NCI-H2196 (cell line): Measurements from ENCODE around the gene CARNS1.
"Not testable (repeated sequence)": the region's sequence is repeated elsewhere in the genome, so short reads cannot be mapped to it uniquely, and the experiment has no call there.

ENCODE experiments used
- DNase-seq: peaks from one replicate; lab custom pipeline; 2025; ENCODE audit not compliant: unreplicated experiment; lab: John Stamatoyannopoulos, UW

Gene CARNS1

DNA sequence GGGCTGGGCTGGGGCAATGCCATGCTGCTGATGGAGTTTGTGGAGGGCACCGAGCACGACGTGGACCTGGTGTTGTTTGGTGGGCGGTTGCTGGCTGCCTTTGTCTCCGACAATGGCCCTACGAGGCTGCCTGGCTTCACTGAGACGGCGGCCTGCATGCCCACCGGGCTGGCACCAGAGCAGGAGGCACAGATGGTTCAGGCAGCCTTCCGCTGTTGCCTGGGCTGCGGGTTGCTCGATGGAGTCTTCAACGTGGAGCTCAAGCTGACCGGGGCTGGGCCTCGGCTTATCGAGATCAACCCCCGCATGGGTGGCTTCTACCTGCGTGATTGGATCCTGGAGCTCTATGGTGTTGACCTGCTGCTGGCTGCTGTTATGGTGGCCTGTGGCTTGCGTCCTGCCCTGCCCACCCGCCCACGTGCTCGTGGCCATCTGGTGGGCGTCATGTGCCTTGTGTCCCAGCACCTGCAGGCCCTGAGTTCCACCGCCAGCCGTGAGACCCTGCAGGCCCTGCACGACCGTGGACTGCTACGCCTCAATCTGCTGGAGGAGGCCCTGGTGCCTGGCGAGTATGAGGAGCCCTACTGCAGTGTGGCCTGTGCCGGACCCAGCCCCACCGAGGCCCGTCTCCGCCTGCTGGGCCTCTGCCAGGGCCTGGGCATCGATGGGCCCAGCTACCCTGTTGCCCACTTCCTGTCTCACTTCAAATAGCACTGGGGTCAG lies 8.6 kb downstream of the CARNS1 start:
- DNase-seq: no peak

DNA sequence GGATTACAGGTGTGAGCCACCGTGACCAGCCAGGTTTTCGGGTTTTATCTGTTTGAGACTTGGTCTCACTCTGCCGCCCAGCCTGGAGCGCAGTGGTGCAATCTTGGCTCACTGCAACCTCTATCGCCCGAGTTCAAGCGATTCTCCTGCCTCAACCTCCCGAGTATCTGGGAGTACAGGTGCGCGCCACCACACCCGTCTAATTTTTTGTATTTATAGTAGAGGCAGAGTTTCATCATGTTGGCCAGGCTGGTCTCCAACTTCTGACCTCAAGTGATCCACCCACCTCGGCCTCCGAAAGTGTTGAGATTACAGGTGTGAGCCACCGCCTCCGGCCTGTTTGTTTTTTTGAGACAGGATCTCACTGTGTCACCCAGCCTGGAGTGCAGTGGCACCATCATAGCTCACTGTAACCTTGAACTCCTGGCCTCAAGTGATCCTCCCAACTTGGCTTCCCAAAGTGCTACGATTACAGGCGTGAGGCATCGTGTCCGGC lies 11.9 kb downstream of the CARNS1 start:
- DNase-seq: not testable (repeated sequence)

DNA sequence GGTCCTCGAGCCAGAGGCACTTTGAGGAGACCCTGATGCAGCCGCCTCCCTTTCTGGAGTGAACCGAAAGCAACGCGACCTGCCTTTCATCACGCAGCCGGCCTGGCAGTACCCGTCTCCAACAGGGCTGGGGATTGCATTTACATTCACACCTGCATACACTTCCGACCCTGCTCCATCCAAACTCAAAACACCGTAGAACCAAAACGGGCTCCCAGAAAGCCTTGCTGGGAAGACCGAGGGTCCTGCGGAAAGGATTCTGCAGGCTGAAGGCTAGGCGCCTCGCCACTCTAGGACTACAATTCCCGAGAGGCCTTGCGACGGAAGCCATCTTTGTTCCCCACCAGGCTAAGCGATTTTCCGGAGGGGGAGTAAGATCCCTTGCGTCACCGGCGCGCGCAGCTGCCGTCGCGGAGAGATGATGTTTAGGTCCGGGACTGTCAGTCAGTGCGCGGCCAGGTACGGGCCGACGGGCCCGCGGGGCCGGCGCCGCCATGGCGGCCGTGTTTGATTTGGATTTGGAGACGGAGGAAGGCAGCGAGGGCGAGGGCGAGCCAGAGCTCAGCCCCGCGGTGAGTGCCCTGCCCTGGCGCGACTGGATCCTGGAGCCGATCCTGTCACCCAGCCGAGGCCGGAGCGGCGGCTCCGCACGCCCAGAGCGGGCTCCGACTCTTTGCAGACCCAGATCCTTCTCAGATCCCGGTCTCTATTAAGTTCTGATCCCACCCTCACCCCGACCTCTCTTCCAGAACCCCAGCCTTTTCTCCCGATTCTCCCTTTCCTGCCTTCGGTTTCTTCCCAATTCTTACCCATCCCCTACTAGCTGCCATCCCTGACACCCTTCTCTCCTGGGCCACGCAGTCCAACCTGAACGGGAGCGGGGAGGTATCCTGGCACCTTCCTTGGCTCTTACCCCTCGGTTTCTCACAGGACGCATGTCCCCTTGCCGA lies 12.8 kb downstream of the CARNS1 start, which contains the start of gene RPS6KB2:
RPS6KB2 (plus strand) TSS at position 443 of the 950 bp plus-strand sequence; CDS start at position 495, 52 bp downstream.
- DNase-seq: peak; percentile 96

DNA sequence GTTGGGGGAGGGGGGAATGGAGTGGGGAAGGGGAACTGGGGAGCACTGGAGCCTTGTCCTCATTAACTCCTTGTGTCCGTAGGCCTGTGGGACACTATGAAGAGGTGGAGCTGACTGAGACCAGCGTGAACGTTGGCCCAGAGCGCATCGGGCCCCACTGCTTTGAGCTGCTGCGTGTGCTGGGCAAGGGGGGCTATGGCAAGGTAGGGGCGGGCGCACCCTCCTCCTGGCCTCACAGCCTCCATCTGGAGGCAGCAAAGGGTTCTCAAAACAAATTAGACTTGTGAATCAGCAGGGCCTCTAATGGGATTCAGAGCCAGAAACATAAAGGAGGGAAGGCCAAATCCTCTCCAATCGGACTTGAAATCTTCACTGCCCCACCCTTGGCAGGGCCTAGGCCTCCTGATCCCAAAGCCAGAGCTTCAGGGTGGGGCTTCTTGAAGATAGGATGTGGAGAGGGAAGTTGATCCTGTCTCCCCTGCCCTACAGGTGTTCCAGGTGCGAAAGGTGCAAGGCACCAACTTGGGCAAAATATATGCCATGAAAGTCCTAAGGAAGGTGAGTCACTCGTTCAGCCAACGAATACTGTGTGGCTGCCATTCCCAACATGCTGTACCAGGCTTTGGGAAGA lies 13.7 kb downstream of the CARNS1 start:
- no peak for DNase-seq

DNA sequence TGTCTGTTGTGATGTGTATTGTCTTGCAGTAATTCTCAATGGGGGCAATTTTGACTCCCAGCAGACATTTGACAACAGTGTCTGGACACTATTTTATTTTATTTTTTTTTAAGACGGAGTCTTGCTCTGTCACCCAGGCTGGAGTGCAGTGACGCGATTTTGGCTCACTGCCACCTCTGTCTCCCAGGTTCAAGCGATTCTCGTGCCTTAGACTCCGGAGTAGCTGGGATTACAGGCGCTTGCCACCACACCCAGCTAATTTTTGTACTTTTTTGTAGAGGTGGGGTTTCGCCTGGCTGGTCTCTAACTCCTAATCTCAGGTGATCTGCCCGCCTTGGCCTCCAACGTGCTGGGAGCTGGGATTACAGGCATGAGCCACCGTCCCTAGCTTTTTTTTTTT lies 14.2 kb downstream of the CARNS1 start:
- no peak for DNase-seq

DNA sequence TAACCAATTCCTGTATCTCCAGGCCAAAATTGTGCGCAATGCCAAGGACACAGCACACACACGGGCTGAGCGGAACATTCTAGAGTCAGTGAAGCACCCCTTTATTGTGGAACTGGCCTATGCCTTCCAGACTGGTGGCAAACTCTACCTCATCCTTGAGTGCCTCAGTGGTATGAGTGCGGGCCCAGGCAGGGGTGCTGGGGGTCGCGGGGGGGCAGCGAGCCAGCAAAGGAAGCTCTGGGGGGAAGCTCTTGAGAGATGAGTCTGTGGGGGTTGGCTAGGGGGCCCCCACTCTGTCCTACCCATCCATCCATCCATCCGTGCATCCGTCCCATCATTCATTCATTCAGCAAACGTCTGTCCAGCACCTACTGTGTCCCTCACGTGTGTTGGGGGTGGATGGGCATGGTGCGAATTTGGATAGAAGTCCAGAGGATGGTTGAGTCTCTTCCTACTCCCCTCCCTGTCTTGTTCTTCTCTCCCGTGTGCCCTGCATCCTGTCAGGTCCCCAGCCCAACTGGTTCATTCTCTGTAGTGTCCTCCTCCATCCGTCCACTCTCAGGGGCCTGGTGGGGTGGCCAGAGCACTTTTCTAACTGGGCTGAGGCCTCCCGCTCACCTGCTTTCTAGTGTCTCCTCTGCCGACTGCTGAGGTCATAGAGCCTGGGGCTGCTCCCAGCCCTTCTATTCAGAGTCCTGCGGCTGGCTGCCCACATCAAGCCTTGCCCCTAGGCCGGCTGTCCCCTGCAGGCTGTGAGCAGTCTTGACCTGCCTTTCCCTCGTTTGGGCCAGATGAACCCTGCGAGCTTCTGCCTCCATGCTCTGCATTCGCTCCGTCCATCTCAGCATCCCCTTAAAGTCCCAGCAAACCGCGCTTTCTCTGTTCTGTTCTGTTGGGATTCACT lies 16.1 kb downstream of the CARNS1 start:
- DNase-seq: no peak

DNA sequence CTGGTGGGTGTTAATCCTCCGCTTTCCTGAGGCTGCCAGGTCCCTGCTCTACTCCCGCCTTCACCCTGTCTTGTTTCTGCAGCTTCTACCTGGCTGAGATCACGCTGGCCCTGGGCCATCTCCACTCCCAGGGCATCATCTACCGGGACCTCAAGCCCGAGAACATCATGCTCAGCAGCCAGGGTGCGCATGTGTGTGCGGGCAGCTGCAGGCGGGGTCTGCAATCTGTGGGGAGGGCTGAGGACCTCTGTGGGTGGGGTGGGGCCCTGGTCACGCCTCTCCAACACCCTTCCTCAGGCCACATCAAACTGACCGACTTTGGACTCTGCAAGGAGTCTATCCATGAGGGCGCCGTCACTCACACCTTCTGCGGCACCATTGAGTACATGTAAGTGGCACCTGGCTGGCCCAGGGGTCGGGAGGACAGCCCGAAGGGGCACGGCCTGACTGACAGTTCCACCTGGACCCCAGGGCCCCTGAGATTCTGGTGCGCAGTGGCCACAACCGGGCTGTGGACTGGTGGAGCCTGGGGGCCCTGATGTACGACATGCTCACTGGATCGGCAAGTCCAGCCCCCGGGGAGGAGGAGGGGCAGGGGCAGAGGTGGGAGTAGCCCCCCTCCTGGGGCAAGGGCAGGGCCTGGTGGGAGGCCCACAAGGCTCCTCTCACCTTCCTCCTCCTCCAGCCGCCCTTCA lies 17.3 kb downstream of the CARNS1 start:
- DNase-seq: no peak

DNA sequence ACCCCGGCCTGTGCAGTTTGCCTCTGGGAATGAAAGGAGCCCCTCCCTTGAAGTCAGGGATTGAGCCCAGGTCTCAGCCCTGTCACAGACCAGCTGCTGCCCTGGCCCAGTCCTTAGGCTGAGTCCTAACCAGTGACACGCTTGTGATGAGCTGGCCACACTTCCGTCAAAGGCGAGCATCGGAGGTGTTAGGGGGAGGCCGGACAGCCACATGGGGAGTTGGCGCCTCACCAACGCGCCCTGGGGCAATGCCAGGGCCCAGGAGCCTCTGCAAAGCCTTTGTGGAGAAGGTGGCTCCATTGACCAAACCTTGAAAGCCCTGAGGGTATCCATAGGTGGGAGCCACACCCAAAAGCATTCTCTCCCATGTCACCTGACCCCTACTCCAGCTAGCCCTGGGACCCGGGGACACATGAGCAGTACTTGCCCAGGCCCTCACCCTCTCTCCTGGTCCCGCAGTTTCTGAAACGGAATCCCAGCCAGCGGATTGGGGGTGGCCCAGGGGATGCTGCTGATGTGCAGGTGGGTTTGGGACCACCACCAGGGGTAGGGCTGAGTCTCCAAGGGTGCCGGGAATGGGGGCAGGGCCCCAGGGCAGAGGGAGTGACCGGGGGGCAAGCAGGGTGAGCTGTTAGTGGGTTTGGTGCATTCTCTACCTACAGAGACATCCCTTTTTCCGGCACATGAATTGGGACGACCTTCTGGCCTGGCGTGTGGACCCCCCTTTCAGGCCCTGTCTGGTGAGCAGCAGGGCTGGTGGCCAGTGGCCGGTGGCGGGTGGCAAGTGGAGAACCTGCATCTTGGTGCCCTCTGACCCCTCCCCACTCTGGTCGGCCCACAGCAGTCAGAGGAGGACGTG lies 18.3 kb downstream of the CARNS1 start:
- no peak for DNase-seq

DNA sequence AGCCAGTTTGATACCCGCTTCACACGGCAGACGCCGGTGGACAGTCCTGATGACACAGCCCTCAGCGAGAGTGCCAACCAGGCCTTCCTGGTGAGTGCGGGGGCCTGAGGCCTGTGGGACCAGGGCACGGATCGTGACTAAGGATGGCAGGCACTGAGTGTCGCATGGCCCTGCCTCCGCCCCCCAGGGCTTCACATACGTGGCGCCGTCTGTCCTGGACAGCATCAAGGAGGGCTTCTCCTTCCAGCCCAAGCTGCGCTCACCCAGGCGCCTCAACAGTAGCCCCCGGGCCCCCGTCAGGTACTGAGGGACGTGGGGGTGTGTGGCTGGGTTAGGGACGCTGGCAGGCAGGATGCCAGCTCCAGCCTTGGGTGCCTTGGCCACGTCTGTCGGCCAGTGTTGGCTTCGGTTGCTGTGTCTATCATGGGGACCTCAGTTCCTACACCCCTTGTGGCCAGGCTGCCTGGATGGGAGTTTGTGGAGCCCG lies 19.0 kb downstream of the CARNS1 start:
- DNase-seq: no peak

DNA sequence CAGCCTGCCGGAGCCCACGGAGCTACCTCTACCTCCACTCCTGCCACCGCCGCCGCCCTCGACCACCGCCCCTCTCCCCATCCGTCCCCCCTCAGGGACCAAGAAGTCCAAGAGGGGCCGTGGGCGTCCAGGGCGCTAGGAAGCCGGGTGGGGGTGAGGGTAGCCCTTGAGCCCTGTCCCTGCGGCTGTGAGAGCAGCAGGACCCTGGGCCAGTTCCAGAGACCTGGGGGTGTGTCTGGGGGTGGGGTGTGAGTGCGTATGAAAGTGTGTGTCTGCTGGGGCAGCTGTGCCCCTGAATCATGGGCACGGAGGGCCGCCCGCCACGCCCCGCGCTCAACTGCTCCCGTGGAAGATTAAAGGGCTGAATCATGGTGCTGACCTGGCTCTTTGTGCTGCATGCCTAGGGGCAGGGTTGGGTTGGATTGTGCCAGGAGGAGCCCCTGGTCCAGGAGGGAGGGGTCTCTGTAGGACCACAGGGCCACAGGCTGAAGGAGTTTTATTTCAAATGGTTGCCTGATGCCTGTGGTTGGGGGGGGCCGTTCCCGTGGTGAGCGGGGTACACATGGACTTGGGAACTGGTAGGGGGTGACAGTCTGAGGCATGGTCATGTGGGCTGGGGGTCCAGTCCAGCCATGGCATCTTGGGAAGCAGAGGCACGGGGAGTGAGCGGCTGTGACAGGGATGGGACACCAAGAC lies 19.7 kb downstream of the CARNS1 start:
- no peak for DNase-seq

DNA sequence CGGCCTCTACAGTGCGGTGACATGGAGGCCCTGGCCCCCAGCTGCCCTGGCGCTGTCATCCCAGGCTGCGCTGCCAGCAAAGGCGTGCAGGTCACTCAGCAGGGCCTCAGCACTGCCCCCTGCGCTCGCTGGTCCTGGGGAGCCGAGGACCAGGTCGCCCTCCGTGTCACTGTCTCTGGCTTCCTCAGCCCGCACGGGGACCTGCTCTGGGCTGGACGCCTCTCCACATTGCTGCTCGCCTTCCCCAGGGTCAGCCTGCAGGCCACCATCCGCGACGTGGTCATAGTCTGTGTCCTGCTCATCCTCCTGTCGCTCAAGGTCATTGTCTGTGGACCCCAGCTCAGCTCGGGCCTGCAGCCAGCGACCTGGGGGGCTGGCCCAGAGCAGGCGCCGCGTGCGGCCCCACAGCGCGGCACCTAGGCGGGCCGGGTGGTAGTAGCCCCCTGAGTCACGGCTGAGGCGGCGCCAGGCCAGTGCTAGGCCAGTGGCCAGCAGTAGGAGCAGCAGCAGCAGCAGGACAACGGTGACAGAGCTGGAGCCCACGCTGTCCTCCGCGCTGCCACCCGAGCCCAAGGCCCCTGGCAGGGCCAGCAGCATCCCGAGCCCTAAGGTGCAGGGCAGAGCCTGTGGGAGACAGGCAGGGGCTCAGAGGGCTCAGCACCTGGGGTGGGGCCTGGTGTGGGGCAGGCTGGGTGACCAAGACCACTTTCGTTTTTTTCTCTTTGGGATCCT lies 20.4 kb downstream of the CARNS1 start:
- DNase-seq: no peak

DNA sequence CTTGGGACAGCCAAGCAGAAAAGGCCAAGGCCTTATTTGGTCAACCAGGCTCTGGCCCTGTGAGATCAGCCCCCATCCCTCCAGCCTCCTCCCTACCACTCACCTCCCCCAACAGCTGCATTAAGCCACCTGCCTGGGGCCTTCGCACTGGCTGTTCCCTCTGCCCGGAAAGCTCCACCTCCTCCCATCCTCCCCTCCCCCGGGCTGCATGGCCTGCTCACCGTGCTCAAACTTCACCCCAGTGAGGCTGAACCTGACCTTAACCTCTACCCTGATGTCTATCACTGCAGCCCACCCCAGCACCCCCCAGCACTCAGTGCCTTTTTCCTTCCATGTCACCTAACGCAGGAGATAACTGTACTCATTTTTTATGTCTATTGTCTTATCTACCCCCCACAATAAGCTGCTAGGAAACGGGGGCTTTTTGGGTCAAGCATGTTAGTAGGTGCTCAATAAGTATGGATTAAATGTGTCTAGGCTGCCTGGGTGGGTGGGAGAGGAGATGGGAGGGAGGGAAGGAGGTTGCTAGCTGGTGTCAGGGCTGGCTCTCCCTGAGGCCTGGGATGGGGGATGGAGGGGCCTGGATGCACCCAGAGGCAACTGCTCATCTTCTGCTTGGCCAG lies 21.1 kb downstream of the CARNS1 start:
- DNase-seq: no peak

DNA sequence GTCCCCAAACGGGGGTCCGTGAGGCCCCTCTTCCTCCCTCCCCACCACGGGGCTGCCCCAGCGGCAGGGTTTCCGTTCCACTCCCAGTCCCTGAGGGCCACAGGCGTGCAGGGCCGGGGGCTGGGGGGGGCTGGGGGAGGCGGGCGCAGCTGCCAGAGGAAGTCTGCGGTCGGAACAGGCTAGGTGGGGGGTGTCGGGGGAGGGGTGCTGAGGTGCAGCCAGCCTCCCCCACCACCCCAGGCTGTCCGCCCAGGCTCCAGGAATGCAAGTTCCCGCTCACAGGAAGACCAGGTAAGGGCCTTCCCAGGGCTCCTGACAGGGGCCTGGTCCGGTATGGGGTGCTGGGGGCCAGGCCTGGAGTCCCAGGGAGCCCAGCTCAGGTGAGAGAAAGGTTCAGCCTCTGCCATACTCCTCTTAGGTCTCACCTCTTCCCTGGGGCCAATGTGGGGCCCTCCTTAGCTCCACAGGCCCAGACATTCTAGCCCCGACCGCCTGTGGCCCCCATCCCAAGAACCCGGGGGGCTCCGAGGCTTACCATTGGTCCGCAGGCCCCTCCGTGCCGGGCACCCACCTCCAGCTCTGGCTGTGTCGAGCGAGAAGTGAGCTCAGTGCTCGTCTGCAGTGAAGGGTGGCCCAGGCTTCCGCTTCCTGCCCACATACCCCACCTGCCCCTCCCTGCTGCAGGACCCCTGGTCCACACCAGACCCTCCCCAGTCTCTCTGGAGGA lies 21.8 kb downstream of the CARNS1 start, which contains the start of gene PTPRCAP:
PTPRCAP (minus strand) TSS at position 601 of the 727 bp plus-strand sequence; CDS start at position 538, 63 bp downstream.
- no peak for DNase-seq

DNA sequence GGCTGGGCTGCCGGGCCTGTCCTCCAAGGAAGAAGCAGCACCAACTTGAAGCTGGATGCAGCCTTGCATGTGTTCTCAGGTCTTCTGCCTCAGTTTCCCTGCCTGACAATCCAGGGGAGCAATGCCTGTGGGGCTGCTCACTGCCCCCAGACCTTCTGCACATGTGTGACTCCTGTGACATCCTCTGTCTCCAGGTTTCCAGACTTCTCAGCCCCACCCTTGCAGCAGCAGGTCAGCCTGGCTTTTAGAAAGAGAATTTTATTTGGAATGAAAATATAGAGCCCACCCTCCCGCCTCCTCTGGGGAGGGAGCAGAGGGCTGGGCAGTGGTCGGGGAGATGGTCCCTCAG lies 22.3 kb downstream of the CARNS1 start:
- no peak for DNase-seq

DNA sequence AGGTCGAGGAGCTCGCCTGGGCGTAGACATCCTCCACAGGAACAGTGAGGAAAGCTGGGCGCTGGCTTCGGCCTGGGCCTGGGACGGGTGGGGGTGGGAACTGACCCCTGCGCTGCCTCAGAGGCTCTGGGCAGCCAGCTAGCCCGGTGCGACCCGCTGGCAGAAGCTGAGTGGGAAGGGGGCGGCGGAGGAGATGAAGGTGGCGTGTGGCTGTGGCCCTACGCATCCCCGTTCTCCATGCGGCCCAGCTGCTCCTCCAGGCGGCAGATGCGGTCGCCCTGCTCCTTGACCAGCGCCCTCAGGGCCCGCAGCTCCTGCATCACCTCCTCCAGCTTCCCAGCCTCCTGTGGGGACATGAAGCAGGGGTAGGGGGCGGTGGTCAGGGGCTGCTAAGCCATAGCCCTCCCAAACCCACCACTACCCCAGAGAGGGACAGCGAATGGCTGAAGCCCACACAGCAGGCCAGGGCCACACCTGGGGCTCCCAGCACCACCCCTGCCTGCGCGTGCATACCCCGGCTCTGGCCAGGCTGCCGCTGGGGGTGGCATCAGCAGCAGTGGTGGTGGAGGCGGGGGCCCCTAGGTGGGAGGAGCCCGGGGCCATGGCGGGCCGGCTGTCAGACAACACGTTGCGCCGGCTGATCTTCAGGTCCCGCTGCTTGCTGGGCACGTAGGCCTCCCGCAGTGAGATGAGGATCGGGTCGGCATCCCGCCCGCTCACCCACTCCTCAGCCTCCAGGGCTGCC lies 22.9 kb downstream of the CARNS1 start:
- no peak for DNase-seq
